NCI-H187 treated with DMSO at 0.1 percent for 48 hours (cell line): ENCODE data around the gene OR2G6.
"Not testable (repeated sequence)": the region's sequence is repeated elsewhere in the genome, so short reads cannot be mapped to it uniquely, and the experiment has no call there.

Experiments
- DNase-seq: peaks from one replicate; lab custom pipeline; 2025; lab: John Stamatoyannopoulos, UW

The OR2G6 gene

DNA sequence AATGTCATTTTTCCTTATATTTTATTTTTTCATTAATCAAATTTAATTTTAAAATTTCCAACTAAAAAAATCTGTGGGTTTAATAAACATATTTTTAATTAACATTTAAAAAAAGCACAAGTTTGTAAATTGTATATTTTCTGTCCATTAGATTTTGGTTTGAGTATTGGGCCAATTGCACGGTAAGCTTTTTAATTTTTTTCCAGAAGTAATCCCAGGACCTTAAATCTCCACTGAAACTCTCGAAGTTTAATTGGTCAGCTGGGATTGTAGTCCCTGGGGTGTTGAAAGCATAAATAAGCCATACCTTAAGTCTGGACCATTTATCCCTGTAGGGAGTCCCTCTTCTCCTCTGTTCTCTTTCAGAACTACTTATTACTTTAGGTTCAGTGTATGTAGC is at the start of gene OR2G6:
TSS of gene OR2G6 (plus strand) at position 301 of the 400 bp plus-strand sequence. CDS start 13,574 bp downstream, outside the sequence.
- not testable (repeated sequence) for DNase-seq

DNA sequence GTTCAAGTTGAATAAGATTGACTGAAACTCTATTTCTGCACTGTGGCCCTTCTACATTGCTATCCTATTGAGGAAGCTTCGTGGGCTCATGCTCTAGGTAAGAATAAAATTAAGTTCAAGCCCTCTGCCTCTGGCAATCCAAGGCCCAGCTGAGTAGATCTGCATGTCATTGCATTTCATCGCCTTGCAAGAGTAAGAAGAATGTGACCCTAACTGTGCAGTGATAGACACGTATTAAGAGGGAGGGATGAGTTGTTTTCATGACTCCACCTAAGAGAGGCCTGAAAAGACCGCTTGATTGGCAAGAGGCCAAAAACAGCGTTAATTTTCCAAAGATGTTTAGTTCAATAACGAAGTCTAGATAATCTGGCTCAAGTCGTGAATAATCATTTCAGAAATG is 48.8 kb upstream of the OR2G6 start:
- DNase-seq, result not testable (repeated sequence)

DNA sequence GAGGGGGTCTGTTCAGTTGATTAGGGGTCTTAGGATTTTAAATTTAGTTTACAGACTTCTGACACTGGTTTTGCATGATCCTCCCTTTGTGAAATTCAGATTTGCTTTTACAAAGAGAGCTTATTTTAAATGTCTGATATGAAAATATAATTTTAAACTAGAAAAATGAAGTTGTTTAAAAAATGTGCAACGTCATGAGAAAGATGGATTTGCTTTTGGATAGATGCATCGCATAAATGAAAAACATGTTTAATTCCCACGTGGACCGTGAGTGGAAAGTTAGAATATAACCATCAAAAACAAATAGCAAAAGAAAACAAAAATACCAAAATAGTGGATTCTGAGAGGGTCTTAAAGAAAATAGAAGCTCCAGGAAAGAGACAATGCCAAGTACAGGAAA is 36.7 kb upstream of the OR2G6 start:
- no peak for DNase-seq

DNA sequence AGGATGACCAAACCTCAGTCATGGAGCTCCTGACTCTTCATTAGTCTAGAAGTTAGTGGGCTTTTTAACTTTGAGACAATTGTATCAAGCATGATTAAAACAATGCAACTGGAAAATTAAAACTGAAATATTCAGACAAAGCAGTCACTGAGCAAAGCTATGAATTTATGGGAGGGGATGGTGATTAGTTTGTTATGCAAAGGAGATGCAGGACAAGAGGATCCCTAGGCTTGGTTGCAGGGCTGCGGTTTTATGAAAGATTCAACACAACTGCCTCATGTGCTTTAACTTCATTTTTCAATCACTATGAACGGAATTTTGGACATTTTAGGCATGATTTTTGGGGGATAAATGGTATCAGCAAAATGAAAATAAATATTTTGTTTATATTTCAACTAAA is 35.8 kb upstream of the OR2G6 start:
- DNase-seq, result not testable (repeated sequence)

DNA sequence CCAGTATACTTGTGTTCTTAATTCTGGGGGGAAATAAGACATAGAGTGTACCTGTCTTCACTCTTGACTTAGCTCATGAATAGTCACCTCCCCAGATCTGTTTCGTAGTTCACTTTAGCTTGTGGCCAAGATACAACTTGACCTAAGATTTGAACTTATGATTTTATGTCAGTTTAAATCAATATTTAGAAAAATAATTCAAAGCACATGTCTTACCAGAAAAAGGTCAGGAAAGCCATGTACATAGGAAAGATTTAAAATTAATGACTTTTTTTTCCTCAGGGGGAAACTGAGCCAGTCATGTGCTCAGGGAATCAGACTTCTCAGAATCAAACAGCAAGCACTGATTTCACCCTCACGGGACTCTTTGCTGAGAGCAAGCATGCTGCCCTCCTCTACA is 34.8 kb upstream of the OR2G6 start, which contains the start of gene OR2T3:
TSS of gene OR2T3 (plus strand) at position 301 of the 400 bp plus-strand sequence. CDS start at position 301, 0 bp downstream.
- DNase-seq, result not testable (repeated sequence)

DNA sequence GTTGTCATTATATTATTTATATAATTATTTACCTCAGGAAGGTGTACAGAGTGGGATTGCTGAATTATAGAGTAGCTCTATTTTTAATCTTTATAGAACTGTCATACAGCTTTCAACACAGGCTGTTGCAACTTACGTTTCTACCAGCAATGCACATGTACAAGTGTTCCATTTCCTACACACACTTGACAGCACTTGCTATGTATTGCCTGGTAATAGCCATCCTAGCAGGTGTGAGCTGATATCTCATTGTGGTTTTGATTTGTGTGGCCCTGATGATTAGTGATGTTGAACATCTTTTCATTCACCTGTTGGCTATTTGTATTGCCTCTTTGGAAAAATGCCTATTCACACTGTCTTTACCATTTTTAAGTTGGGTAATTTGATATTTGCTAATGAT is 32.2 kb upstream of the OR2G6 start:
- not testable (repeated sequence) for DNase-seq

DNA sequence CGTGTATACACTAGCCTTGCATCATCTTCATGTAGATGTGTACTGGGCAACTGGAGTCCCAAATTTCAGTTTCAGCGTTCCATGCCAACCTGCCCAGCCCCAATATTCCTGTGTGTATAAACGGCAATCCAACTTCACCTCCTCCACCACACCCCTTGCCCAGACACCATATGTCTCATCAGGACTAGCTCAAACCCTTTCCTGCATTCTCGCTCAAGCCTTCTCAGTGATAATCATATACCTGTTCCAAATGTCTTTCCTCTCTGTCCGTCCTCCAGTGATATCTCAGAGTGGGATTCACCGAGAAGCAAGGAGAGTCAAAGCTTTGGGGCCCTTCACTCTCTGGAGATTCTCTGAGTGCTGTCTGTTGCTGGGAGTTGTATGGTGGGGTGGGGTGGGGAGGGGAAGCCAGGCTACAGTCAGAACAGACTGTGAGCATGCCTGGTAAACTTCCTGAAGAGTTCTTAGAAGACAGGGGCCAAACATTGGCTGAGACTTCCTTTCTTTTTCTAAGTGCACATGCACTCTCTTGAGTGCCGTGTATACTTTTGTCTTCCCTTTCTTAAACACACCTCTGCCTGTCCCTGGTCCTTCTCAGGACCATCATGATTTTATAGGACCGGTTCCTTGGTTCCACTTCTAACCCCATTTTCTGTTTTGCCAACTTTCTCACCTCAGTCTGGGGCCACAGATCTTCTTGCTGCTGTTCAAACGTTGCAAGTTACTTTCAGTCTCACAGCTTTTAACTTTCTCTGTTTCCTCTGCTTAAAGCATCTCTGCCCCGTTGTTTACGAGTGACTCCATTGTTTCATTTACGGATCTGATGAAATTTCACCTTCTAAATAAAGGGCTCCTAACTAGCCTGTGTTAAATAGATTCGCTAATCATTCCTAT is 25.9 kb upstream of the OR2G6 start:
- not testable (repeated sequence) for DNase-seq

DNA sequence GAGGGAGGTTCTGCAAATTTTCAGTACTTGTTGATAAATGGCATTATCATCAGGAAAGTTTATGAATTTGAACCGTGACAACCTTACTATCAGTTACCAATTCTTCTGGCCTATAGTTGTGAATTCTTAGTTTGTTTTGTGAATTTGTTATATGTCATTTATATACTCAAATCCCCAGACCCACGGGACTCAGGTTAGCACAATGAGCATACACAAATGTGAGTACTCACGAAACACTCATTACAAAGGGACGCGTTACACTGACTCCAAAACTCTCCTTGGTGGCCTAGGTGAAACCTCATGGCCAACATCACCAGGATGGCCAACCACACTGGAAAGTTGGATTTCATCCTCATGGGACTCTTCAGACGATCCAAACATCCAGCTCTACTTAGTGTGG is 19.6 kb upstream of the OR2G6 start, which contains the start of gene OR2T5:
TSS of gene OR2T5 (plus strand) at position 301 of the 400 bp plus-strand sequence. CDS start at position 301, 0 bp downstream.
- DNase-seq, result not testable (repeated sequence)

DNA sequence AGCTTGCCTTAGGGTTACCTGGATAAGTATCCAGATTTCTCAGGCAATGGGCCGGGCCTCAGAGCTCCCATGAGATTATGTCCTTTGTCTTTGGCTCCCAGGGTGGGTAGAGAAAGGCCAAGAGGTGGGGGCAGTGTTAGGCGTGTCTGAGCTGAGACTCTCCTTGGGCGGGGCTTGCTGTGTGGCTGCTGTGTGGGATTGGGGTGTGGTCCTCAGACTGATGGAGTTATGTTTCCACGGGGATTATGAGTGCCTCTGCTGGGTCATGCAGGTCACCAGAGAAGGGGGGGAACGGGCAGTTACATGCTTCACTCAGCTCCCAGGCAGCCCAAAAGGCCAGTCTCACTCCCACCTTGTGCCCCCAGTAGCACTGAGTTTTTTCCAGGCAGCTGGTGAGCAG is 11.2 kb upstream of the OR2G6 start:
- DNase-seq, result not testable (repeated sequence)

DNA sequence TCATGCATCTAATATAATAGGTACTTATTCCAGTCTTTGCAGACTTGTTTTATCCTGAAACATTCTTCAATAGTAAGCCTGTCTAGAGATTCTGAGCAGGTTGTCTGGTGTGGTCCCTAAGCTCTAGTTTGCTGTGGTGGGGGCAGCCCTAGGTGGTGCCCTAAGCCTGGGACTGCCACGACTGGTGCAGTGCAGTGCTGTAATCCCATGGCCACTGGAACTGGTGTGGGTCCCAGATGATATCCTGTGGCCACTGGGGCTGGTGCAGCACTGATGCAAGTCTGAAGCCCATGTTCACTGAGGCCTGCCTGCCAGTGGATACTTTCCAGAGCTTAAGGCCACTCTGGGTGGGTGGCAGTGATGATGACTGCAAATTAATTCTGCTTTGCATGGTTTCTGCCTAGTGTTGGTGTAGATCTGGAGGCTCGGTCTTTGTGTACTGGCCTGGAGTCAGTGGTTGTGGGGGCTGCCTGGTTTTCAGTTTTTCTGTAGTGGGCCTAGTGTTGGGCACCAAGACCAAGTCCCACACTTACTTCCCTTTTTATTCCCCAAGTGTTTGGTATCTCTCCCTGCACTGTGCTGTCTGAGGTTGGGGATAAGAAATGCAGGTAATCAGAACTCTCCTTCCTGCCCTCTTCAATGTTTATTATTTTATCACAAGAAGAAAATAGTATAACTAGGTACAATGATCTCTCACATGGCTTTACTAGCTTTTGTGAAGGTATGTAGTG is 7.4 kb upstream of the OR2G6 start:
- not testable (repeated sequence) for DNase-seq

DNA sequence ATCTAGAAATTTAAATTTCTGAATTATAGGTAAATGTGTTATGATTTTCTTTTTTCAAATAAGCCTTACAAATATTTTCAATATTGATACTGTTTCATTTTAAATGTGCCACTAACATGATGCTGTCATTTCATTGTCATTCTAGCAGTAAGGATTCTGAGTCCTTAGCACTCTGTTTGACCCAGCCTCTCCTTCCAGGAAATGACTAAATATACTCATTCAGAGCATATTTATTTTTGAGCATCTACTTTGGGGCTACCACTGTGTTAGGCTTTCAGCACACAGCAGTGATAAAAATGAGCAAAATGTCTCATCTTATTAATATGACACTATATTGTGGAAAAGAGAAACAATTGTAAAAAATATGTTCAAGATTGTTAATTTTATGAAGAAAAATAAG is 2.3 kb downstream of the OR2G6 start:
- not testable (repeated sequence) for DNase-seq

DNA sequence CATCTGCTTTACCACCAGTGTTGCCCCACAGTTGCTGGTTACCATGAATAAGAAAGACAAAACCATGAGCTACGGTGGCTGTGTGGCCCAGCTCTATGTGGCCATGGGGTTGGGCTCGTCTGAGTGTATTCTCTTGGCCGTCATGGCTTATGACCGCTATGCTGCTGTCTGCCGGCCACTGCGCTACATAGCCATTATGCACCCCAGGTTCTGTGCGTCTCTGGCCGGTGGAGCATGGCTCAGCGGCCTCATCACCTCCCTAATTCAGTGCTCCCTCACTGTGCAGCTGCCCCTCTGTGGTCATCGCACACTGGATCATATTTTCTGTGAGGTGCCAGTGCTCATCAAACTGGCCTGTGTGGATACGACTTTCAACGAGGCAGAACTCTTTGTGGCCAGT is 14.0 kb downstream of the OR2G6 start:
- DNase-seq, result no peak

DNA sequence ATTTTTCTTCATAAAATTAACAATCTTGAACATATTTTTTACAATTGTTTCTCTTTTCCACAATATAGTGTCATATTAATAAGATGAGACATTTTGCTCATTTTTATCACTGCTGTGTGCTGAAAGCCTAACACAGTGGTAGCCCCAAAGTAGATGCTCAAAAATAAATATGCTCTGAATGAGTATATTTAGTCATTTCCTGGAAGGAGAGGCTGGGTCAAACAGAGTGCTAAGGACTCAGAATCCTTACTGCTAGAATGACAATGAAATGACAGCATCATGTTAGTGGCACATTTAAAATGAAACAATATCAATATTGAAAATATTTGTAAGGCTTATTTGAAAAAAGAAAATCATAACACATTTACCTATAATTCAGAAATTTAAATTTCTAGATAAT is 29.6 kb downstream of the OR2G6 start:
- not testable (repeated sequence) for DNase-seq

DNA sequence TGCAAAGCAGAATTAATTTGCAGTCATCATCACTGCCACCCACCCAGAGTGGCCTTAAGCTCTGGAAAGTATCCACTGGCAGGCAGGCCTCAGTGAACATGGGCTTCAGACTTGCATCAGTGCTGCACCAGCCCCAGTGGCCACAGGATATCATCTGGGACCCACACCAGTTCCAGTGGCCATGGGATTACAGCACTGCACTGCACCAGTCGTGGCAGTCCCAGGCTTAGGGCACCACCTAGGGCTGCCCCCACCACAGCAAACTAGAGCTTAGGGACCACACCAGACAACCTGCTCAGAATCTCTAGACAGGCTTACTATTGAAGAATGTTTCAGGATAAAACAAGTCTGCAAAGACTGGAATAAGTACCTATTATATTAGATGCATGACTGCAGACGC is 39.5 kb downstream of the OR2G6 start:
- not testable (repeated sequence) for DNase-seq

DNA sequence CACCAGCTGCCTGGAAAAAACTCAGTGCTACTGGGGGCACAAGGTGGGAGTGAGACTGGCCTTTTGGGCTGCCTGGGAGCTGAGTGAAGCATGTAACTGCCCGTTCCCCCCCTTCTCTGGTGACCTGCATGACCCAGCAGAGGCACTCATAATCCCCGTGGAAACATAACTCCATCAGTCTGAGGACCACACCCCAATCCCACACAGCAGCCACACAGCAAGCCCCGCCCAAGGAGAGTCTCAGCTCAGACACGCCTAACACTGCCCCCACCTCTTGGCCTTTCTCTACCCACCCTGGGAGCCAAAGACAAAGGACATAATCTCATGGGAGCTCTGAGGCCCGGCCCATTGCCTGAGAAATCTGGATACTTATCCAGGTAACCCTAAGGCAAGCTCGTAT is 43.2 kb downstream of the OR2G6 start:
- not testable (repeated sequence) for DNase-seq

DNA sequence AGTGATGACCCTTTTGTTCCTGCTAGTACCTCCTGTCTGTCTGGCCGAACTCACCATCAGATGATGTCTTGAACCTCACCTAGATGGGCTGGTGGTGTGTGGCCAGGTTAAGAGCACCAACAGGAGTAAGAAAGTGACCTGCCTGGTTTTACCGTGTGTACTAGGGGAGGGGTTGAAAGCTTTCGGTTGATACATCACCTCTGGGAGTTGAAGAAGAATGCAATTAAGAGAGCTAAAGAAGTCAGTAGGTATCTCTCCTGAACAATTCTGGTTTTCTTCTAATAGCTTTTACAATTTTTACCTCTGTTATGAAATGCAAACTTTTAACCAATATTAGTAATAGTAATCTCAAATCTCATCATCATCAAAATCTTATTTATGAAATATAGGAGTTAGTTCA is 54.8 kb downstream of the OR2G6 start, which contains the start of gene OR2T29:
TSS of gene OR2T29 (minus strand) at position 101 of the 400 bp plus-strand sequence. CDS start 3,281 bp downstream, outside the sequence.
- DNase-seq, result not testable (repeated sequence)

DNA sequence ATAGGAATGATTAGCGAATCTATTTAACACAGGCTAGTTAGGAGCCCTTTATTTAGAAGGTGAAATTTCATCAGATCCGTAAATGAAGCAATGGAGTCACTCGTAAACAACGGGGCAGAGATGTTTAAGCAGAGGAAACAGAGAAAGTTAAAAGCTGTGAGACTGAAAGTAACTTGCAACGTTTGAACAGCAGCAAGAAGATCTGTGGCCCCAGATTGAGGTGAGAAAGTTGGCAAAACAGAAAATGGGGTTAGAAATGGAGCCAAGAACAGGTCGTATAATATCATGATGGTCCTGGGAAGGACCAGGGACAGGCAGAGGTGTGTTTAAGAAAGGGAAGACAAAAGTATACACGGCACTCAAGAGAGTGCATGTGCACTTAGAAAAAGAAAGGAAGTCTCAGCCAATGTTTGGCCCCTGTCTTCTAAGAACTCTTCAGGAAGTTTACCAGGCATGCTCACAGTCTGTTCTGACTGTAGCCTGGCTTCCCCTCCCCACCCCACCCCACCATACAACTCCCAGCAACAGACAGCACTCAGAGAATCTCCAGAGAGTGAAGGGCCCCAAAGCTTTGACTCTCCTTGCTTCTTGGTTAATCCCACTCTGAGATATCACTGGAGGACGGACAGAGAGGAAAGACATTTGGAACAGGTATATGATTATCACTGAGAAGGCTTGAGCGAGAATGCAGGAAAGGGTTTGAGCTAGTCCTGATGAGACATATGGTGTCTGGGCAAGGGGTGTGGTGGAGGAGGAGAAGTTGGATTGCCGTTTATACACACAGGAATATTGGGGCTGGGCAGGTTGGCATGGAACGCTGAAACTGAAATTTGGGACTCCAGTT is 57.9 kb downstream of the OR2G6 start:
- DNase-seq, result not testable (repeated sequence)

DNA sequence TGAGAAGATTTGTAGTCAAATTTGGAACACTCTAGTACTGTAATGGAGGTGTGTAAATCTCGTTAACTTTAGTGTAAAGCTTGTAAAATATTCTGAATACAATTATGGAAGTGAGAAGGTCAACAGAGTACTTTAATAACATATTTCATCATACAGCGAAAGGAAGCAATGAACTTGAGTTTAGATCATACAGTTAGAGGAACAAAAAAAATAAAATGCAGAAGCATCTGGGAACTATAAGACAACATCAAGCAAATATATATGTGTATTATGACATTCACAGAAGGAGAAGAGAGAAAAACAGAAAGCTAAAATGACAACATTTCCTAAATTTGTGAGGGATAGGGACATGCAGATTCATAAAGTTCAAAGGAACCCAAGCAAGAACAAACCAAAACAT is 61.2 kb downstream of the OR2G6 start:
- not testable (repeated sequence) for DNase-seq

DNA sequence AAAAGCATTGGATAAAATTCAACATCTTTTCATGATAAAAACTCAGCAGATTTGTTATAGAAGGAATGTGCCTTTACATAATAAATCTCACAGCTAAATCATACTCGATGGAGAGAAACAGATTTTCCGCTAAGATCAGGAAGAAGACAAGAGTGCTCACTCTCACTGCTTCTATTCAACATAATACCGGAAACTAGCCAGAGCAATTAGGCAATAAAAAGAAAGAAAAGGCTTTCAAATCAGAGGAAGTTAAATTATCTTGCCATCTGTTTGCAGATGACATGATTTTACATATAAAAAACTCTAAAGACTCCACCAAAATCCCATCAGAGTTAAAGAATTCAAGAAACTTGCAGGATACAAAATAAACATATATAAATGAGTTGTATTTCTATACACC is 62.9 kb downstream of the OR2G6 start:
- DNase-seq, result not testable (repeated sequence)

DNA sequence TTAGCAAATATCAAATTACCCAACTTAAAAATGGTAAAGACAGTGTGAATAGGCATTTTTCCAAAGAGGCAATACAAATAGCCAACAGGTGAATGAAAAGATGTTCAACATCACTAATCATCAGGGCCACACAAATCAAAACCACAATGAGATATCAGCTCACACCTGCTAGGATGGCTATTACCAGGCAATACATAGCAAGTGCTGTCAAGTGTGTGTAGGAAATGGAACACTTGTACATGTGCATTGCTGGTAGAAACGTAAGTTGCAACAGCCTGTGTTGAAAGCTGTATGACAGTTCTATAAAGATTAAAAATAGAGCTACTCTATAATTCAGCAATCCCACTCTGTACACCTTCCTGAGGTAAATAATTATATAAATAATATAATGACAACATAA is 64.2 kb downstream of the OR2G6 start:
- not testable (repeated sequence) for DNase-seq

DNA sequence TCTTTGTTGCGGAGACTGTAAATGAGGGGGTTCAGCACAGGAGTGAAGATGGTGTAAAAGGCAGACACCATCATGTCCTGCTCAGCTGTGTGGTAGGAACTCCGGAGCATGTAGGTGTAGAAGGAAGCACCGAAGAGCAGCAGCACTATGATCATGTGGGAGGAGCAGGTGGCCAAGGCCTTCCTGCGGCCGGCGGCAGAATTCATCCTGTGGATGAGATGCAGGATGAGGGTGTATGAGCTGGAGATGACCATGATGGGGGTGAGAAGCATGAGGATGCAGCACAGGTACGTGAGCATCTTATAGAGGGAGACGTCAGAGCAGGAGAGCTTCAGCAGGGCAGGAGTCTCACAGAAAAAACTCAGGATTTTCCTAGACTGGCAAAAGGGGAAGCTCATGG is 66.0 kb downstream of the OR2G6 start:
- DNase-seq, result not testable (repeated sequence)

DNA sequence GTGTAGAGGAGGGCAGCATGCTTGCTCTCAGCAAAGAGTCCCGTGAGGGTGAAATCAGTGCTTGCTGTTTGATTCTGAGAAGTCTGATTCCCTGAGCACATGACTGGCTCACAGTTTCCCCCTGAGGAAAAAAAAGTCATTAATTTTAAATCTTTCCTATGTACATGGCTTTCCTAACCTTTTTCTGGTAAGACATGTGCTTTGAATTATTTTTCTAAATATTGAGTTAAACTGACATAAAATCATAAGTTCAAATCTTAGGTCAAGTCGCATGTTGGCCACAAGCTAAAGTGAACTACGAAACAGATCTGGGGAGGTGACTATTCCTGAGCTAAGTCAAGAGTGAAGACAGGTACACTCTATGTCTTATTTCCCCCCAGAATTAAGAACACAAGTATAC is 66.8 kb downstream of the OR2G6 start, which contains the start of gene OR2T34:
TSS of gene OR2T34 (minus strand) at position 101 of the 400 bp plus-strand sequence. CDS start at position 101, 0 bp downstream.
- DNase-seq, result not testable (repeated sequence)
